Fibroblast of villous mesenchyme (primary cell): ENCODE data around the gene KNL1. TPM values are rescaled to one million over a fixed set of nuclear protein-coding genes. Genes with fewer than 3 reads are reported as not detected.

ENCODE experiments used
- DNase-seq: peaks from one replicate; pipeline ENCODE4 v3.0.0-alpha.2; 2010; ENCODE audit warnings: low read depth
- H3K4me3 ChIP-seq: 2 replicates; pipeline ENCODE4 v1.5.1; 2011; ENCODE audit warnings: low read depth, mild to moderate bottlenecking, low read length
- total RNA-seq: library from RNA; depleted of rRNA; stranded (reverse); fragments of >200 nt; gene quantifications from 2 replicates; pipeline ENCODE4 v1.2.3, GENCODE V29; 2012
- TF ChIP-seq, protein P1 (sequence below): IDR thresholded peaks from 2 replicates; pipeline ENCODE4 v1.5.1; 2012; ENCODE audit warnings: low read depth, mild to moderate bottlenecking, low read length; ENCODE audit not compliant: insufficient read depth

Gene KNL1, protein sequence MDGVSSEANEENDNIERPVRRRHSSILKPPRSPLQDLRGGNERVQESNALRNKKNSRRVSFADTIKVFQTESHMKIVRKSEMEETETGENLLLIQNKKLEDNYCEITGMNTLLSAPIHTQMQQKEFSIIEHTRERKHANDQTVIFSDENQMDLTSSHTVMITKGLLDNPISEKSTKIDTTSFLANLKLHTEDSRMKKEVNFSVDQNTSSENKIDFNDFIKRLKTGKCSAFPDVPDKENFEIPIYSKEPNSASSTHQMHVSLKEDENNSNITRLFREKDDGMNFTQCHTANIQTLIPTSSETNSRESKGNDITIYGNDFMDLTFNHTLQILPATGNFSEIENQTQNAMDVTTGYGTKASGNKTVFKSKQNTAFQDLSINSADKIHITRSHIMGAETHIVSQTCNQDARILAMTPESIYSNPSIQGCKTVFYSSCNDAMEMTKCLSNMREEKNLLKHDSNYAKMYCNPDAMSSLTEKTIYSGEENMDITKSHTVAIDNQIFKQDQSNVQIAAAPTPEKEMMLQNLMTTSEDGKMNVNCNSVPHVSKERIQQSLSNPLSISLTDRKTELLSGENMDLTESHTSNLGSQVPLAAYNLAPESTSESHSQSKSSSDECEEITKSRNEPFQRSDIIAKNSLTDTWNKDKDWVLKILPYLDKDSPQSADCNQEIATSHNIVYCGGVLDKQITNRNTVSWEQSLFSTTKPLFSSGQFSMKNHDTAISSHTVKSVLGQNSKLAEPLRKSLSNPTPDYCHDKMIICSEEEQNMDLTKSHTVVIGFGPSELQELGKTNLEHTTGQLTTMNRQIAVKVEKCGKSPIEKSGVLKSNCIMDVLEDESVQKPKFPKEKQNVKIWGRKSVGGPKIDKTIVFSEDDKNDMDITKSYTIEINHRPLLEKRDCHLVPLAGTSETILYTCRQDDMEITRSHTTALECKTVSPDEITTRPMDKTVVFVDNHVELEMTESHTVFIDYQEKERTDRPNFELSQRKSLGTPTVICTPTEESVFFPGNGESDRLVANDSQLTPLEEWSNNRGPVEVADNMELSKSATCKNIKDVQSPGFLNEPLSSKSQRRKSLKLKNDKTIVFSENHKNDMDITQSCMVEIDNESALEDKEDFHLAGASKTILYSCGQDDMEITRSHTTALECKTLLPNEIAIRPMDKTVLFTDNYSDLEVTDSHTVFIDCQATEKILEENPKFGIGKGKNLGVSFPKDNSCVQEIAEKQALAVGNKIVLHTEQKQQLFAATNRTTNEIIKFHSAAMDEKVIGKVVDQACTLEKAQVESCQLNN (N-terminal part only)
- 12.9 and 22.9 TPM in 2 replicates for total RNA-seq

DNA sequence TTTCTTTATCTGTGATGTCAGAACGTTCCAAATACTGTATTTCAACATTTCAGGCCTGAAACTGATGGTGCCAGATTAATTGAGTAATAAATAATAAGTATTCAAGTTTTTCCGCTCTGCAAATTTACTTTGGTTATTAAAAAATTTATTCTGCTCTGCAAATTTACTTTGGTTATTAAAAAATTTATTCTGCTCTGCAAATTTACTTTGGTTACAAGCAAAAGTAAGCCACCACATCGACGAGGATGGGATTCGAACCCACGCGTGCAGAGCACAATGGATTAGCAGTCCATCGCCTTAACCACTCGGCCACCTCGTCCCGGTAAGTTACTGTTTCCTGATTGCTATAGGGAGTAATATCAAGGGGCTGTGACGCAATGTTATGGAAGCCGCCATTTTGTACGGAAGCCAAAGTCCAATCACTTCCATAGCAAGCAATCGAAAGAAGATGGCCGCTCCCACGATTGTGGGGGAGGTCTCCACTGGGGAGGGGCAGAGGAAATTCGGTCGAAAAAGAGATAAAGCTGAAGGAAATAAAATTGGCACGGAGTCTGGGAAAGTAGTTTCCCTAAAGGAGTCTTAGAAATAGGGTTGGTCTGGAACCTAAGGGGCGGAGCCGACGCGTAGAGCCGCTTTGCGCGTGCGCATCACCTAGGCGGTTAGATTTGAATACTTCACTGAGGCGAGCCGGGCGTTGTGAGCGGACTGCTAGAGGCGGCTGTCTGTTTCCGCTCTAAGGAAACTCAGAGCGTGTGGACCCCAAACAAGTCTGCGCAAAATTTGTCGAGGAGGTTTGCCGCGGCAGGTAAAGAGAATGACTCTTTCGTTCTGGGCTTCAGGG is at the start of gene KNL1:
Gene KNL1, plus strand, starts transcription at position 662 of the 841 bp plus-strand sequence. CDS start 8,683 bp downstream, outside the sequence.
- TF ChIP-seq, protein P1, sequence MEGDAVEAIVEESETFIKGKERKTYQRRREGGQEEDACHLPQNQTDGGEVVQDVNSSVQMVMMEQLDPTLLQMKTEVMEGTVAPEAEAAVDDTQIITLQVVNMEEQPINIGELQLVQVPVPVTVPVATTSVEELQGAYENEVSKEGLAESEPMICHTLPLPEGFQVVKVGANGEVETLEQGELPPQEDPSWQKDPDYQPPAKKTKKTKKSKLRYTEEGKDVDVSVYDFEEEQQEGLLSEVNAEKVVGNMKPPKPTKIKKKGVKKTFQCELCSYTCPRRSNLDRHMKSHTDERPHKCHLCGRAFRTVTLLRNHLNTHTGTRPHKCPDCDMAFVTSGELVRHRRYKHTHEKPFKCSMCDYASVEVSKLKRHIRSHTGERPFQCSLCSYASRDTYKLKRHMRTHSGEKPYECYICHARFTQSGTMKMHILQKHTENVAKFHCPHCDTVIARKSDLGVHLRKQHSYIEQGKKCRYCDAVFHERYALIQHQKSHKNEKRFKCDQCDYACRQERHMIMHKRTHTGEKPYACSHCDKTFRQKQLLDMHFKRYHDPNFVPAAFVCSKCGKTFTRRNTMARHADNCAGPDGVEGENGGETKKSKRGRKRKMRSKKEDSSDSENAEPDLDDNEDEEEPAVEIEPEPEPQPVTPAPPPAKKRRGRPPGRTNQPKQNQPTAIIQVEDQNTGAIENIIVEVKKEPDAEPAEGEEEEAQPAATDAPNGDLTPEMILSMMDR: no peak
- peak; percentile 97 for DNase-seq
- peak within 1 kb of the TSS; percentile 94 for H3K4me3 ChIP-seq

- TF ChIP-seq, protein P1: no peak
- DNase-seq: no peak
- H3K4me3 ChIP-seq: no peak overlapping the region
Observed at GRCh38 chr15:40545457-40545856, 48.6 kb upstream of the KNL1 start.

GRCh38 chr15:40548610-40549009 is 45.4 kb upstream of the KNL1 start:
- H3K4me3 ChIP-seq: no peak overlapping the region
- no peak for DNase-seq
- TF ChIP-seq, protein P1: no peak

GRCh38 chr15:40549894-40550293 is 44.2 kb upstream of the KNL1 start:
- DNase-seq: no peak
- TF ChIP-seq, protein P1: no peak
- no peak overlapping the region for H3K4me3 ChIP-seq

DNA sequence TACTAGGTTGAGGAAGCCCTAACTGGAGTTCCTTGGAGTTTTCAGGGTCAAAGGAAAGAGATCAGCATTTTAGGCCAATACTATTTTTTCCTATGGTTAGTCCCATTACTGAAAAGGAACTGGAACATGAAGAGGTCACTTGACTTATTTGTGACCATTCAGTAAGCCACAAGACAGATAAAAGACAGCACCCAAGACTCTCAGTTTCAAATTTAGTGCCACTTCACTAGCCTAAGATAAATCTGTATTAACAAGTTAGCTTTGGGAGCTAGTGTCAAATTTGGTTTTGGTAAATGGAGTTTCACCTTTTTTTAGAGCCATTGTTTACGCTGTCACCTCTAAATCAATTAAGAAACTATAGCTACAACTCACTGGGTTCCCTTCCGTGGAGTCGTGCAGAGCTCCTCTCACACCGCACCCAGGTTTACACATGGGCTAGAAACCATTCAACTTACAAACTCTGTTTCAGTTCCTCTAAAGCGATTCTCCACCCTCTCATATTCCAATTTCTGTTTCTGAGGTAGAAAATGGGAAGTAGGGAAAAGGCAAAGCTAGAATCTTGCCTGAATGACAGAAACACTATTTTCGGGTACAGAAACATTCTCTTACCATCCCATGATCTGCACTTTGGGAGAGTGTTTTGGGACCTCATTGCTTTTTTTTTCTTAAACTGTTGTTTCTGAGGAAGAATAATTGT is 43.6 kb upstream of the KNL1 start:
- TF ChIP-seq, protein P1: no peak
- DNase-seq: no peak
- no peak overlapping the region for H3K4me3 ChIP-seq
